ENCODE data around the gene PRND. TPM values are rescaled to one million over a fixed set of nuclear protein-coding genes. Genes with fewer than 3 reads are reported as not detected.
"Not testable (repeated sequence)": the region's sequence is repeated elsewhere in the genome, so short reads cannot be mapped to it uniquely, and the experiment has no call there.

PRND gene
- total RNA-seq, 1 donor from 2014 or later = not detected

DNA sequence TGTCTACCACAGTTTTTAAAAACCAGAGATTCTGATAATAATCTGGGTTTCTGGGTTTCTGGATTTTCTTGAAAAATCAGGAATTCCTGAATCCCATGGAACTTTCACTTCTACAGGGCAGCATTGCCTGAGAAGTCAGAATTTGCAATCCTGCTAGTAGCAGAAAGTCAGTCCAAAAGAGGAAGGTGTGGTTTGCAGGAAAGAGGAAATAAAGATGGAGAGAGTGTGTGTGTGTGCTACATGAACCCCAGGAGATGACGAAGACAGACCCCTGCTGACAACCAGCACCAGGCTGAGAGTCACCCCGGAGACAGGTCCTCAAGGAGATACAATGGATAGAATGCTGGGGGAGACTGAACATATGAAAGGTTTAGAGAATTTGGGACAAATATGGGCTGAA lies 44.9 kb downstream of the PRND start:
- Mint-ChIP-seq H3K36me3 (ENCODE audit: low read depth) (peaks cover 9% of the 10 kb centered on the region), H3K9me3 (peaks cover 16% of the 10 kb centered on the region), H3K4me1 (peaks cover 2% of the 10 kb centered on the region), H3K27me3 (ENCODE audit: low read depth) (peaks cover 7% of the 10 kb centered on the region), H3K4me3 (no peak overlapping the region), H3K27ac (ENCODE audit: unreplicated experiment) (no peak overlapping the region)
- no peak for DNase-seq (ENCODE audit: low read depth, low spot score)
- TF ChIP-seq, protein P1, sequence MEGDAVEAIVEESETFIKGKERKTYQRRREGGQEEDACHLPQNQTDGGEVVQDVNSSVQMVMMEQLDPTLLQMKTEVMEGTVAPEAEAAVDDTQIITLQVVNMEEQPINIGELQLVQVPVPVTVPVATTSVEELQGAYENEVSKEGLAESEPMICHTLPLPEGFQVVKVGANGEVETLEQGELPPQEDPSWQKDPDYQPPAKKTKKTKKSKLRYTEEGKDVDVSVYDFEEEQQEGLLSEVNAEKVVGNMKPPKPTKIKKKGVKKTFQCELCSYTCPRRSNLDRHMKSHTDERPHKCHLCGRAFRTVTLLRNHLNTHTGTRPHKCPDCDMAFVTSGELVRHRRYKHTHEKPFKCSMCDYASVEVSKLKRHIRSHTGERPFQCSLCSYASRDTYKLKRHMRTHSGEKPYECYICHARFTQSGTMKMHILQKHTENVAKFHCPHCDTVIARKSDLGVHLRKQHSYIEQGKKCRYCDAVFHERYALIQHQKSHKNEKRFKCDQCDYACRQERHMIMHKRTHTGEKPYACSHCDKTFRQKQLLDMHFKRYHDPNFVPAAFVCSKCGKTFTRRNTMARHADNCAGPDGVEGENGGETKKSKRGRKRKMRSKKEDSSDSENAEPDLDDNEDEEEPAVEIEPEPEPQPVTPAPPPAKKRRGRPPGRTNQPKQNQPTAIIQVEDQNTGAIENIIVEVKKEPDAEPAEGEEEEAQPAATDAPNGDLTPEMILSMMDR (conservative IDR thresholded peaks at IDR 0.05) = no peak

DNA sequence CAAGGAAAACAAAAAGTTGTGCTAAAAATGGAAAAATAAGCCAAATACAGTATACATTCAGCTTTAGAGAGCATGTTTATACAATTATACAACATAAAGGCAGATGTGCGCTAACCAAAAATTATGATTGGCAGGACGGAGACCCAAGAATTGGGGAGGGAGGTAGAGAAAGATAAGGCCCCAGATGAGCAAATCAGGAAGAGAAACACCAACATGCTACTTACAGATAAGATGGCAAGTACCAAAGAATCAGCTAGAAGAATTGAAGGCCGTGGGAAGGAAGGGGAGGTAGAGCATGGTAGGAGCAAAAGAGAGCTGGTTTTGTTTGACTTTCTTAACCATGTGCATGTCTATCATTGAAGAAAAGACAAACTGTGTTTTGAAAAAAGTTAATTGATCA lies 45.4 kb downstream of the PRND start:
- H3K27ac Mint-ChIP-seq (ENCODE audit: unreplicated experiment) = no peak overlapping the region
- H3K9me3 Mint-ChIP-seq = peaks cover 18% of the 10 kb centered on the region
- H3K4me1 Mint-ChIP-seq = no peaks in the 10 kb centered on the region
- DNase-seq (ENCODE audit: low read depth, low spot score) = no peak
- peaks cover 6% of the 10 kb centered on the region for H3K27me3 Mint-ChIP-seq (ENCODE audit: low read depth)
- H3K36me3 Mint-ChIP-seq (ENCODE audit: low read depth) = peaks cover 10% of the 10 kb centered on the region
- TF ChIP-seq, protein P1 (conservative IDR thresholded peaks at IDR 0.05) = no peak
- H3K4me3 Mint-ChIP-seq = no peak overlapping the region

GRCh38 chr20:4769328-4769727 lies 47.6 kb downstream of the PRND start:
- Mint-ChIP-seq H3K27ac (ENCODE audit: unreplicated experiment) (no peak overlapping the region), H3K9me3 (peaks cover 23% of the 10 kb centered on the region), H3K27me3 (ENCODE audit: low read depth) (no peaks in the 10 kb centered on the region), H3K4me3 (no peak overlapping the region), H3K36me3 (ENCODE audit: low read depth) (peaks cover 13% of the 10 kb centered on the region), H3K4me1 (no peaks in the 10 kb centered on the region)
- TF ChIP-seq, protein P1 (conservative IDR thresholded peaks at IDR 0.05) = no peak
- DNase-seq (ENCODE audit: low read depth, low spot score) = no peak

DNA sequence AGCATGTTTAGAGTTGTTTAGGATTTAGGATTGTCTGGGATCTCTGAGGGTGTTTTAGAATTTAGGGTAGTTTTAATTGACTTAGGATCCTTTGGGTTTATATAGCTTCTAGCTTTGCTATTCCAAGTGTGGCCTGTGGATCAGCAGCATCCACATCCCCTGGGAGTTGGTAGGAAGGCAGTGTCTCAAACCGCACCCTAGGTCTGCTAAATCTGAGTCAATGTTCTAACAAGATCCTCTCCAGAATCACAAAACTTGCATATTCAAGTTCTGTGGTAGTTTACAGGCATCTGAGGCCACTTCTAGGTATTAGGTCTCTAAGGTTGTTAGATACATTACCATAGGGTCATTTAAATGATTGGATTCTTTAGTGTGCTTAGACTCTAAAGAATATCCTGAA lies 48.3 kb downstream of the PRND start:
- no peak for DNase-seq (ENCODE audit: low read depth, low spot score)
- Mint-ChIP-seq H3K27ac (ENCODE audit: unreplicated experiment) (no peak overlapping the region), H3K4me1 (no peaks in the 10 kb centered on the region), H3K27me3 (ENCODE audit: low read depth) (no peaks in the 10 kb centered on the region), H3K9me3 (peaks cover 23% of the 10 kb centered on the region), H3K4me3 (no peak overlapping the region), H3K36me3 (ENCODE audit: low read depth) (peaks cover 13% of the 10 kb centered on the region)
- TF ChIP-seq, protein P1 (conservative IDR thresholded peaks at IDR 0.05) = no peak

- no peaks in the 10 kb centered on the region for H3K27me3 Mint-ChIP-seq (ENCODE audit: low read depth)
- H3K36me3 Mint-ChIP-seq (ENCODE audit: low read depth) = peaks cover 13% of the 10 kb centered on the region
- no peaks in the 10 kb centered on the region for H3K4me1 Mint-ChIP-seq
- no peak overlapping the region for H3K27ac Mint-ChIP-seq (ENCODE audit: unreplicated experiment)
- TF ChIP-seq, protein P1 (conservative IDR thresholded peaks at IDR 0.05) = no peak
- no peak overlapping the region for H3K4me3 Mint-ChIP-seq
- H3K9me3 Mint-ChIP-seq = peaks cover 23% of the 10 kb centered on the region
- no peak for DNase-seq (ENCODE audit: low read depth, low spot score)
Measured at GRCh38 chr20:4771004-4771403, 49.3 kb downstream of the PRND start.

- TF ChIP-seq, protein P1 (conservative IDR thresholded peaks at IDR 0.05) = no peak
- Mint-ChIP-seq H3K4me3 (no peak overlapping the region), H3K36me3 (ENCODE audit: low read depth) (peaks cover 13% of the 10 kb centered on the region), H3K27ac (ENCODE audit: unreplicated experiment) (no peak overlapping the region), H3K4me1 (no peaks in the 10 kb centered on the region), H3K27me3 (ENCODE audit: low read depth) (no peaks in the 10 kb centered on the region), H3K9me3 (peaks cover 23% of the 10 kb centered on the region)
- no peak for DNase-seq (ENCODE audit: low read depth, low spot score)
Measured at GRCh38 chr20:4772132-4772531, 50.4 kb downstream of the PRND start.

DNA sequence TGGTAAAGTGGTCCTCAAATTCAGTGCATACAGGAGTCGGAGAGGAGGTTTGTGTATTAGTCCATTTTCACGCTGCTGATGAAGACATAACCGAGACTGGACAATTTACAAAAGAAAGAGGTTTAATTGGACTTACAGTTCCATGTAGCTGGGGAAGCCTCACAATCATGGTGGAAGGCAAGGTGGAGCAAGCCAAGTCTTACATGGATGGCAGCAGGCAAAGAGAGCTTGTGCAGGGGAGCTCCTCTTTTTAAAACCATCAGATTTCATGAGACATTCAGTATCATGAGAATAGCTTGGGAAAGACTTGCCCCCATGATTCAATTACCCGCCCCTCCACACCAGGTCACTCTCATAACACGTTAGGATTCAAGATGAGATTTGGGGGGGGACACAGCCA lies 51.3 kb downstream of the PRND start:
- DNase-seq (ENCODE audit: low read depth, low spot score); H3K27me3 Mint-ChIP-seq (ENCODE audit: low read depth); H3K4me3 Mint-ChIP-seq; H3K4me1 Mint-ChIP-seq; H3K27ac Mint-ChIP-seq (ENCODE audit: unreplicated experiment): not testable (repeated sequence)
- Mint-ChIP-seq H3K36me3 (ENCODE audit: low read depth) (peaks cover 13% of the 10 kb centered on the region), H3K9me3 (peaks cover 23% of the 10 kb centered on the region)

Measured in neural crest cell (in vitro differentiated cells).